GM19023 (cell line): ENCODE measurements around the gene FOXJ3.

Source experiments
- ATAC-seq: cut with Tn5 transposase; IDR thresholded peaks from one replicate; pipeline ENCODE4 v1.9.1; 2021; ENCODE audit warnings: mild to moderate bottlenecking, moderate library complexity; ENCODE audit not compliant: unreplicated experiment

The FOXJ3 gene

GRCh38 chr1:42311897-42312296 lies 23.1 kb downstream of the FOXJ3 start:
- ATAC-seq: no peak

- no peak for ATAC-seq
Measured at GRCh38 chr1:42311138-42311537, 23.9 kb downstream of the FOXJ3 start.

- no peak for ATAC-seq
Measured at GRCh38 chr1:42306977-42307376, 28.1 kb downstream of the FOXJ3 start.

GRCh38 chr1:42305639-42306038 lies 29.4 kb downstream of the FOXJ3 start:
- no peak for ATAC-seq

- no peak for ATAC-seq
Measured at GRCh38 chr1:42302034-42302433, 33.0 kb downstream of the FOXJ3 start.

- ATAC-seq: no peak
Measured at GRCh38 chr1:42298520-42298919, 36.5 kb downstream of the FOXJ3 start.

- no peak for ATAC-seq
Measured at GRCh38 chr1:42295816-42296215, 39.2 kb downstream of the FOXJ3 start.

- ATAC-seq: no peak
Measured at GRCh38 chr1:42290130-42290529, 44.9 kb downstream of the FOXJ3 start.

GRCh38 chr1:42288311-42288985 lies 46.6 kb downstream of the FOXJ3 start:
- ATAC-seq: no peak

- ATAC-seq: no peak
Measured at GRCh38 chr1:42282867-42283583, 52.0 kb downstream of the FOXJ3 start.

- ATAC-seq: no peak
Measured at GRCh38 chr1:42282024-42282579, 52.9 kb downstream of the FOXJ3 start.

GRCh38 chr1:42280821-42281220 lies 54.2 kb downstream of the FOXJ3 start:
- no peak for ATAC-seq

- no peak for ATAC-seq
Measured at GRCh38 chr1:42279055-42279454, 56.0 kb downstream of the FOXJ3 start.

GRCh38 chr1:42272920-42273319 lies 62.1 kb downstream of the FOXJ3 start:
- ATAC-seq: no peak

GRCh38 chr1:42267904-42268303 lies 67.1 kb downstream of the FOXJ3 start:
- ATAC-seq: no peak

- no peak for ATAC-seq
Measured at GRCh38 chr1:42266253-42267135, 68.5 kb downstream of the FOXJ3 start.

- ATAC-seq: no peak
Measured at GRCh38 chr1:42264511-42265190, 70.4 kb downstream of the FOXJ3 start.

- no peak for ATAC-seq
Measured at GRCh38 chr1:42263019-42263418, 72.0 kb downstream of the FOXJ3 start.

- no peak for ATAC-seq
Measured at GRCh38 chr1:42260376-42261070, 74.5 kb downstream of the FOXJ3 start.

GRCh38 chr1:42259739-42260064 lies 75.3 kb downstream of the FOXJ3 start:
- ATAC-seq: no peak
